ENCODE results near the gene KRTAP25-1. TPM values are rescaled to one million over a fixed set of nuclear protein-coding genes. Genes with fewer than 3 reads are reported as not detected.

Gene KRTAP25-1
- total and polyA plus RNA-seq, 2 of the 8 experiments (the other 6 are each of a cell fraction or from before 2014, with no cell fraction given): not detected

- 94% methylated on average over 2 of the region's 2 CpGs; no CpG with 5 or more reads in 1 of the 2 experiments for WGBS, 2 experiments (ENCODE audit: extremely low coverage in 1 of 2, insufficient coverage in 1 of 2, insufficient read length in 1 of 2, insufficient replicate concordance in 2 of 2, low coverage in 1 of 2, low lambda C conversion rate in 2 of 2, missing lambda C conversion rate in 1 of 2)
- Histone ChIP-seq H3K79me2 (ENCODE audit: control insufficient read depth in 1 of 2, insufficient read depth in 2 of 2, low read length in 2 of 2) (no peaks in the 10 kb centered on the region), H3K56ac (replicated peaks; ENCODE audit: insufficient read length, low read depth, low read length) (no peak overlapping the region), H3K27ac (ENCODE audit: low read depth, low read length) (no peak overlapping the region), H3K4me1 (replicated peaks in 1 of 4; ENCODE audit: control insufficient read depth in 3 of 4, insufficient read depth in 4 of 4, low read length in 3 of 4) (no peaks in the 10 kb centered on the region), H3K14ac (ENCODE audit: insufficient read length) (no peak overlapping the region), H2BK120ac (replicated peaks; ENCODE audit: low read depth, low read length) (no peak overlapping the region), H4K8ac (ENCODE audit: extremely low read depth, insufficient read depth, low read length) (no peak overlapping the region), H3K18ac (ENCODE audit: extremely low read depth, low read length) (no peak overlapping the region), H3K4me3 (ENCODE audit: extremely low read depth in 1 of 4, insufficient read depth in 2 of 4, low read depth in 3 of 4, low read length in 4 of 4) (no peak overlapping the region), H2AK5ac (ENCODE audit: low read depth, low read length) (no peak overlapping the region), H3K23ac (ENCODE audit: insufficient read length) (no peak overlapping the region), H3K23me2 (ENCODE audit: low read depth, low read length) (no peaks in the 10 kb centered on the region), H3K4me2 (ENCODE audit: insufficient read depth in 1 of 2, low read depth in 2 of 2, low read length in 2 of 2) (no peak overlapping the region), H3K4ac (replicated peaks; ENCODE audit: insufficient read length, low read depth, low read length) (no peak overlapping the region), H3K9me3 (ENCODE audit: insufficient read depth in 2 of 2, low read depth in 1 of 2, low read length in 1 of 2) (no peaks in the 10 kb centered on the region), H2BK5ac (ENCODE audit: low read depth, low read length) (no peak overlapping the region), H4K20me1 (replicated peaks in 1 of 2; ENCODE audit: control insufficient read depth in 1 of 2, insufficient read depth in 2 of 2, low read length in 2 of 2) (no peaks in the 10 kb centered on the region), H3K27me3 (replicated peaks in 1 of 4; ENCODE audit: control insufficient read depth in 3 of 4, extremely low read depth in 1 of 4, insufficient read depth in 3 of 4, low read length in 3 of 4) (no peaks in the 10 kb centered on the region), H4K5ac (ENCODE audit: insufficient read length, low read depth, low read length) (no peak overlapping the region), H2BK20ac (ENCODE audit: low read length) (no peak overlapping the region), H3K9ac (replicated peaks in 1 of 4; ENCODE audit: extremely low read depth in 1 of 4, low read depth in 3 of 4, low read length in 3 of 4) (no peak overlapping the region), H2AFZ (ENCODE audit: low read length) (no peak overlapping the region), H2BK12ac (ENCODE audit: low read depth, low read length) (no peak overlapping the region), H2BK15ac (ENCODE audit: low read length) (no peak overlapping the region), H3K79me1 (ENCODE audit: low read depth, low read length) (no peaks in the 10 kb centered on the region), H4K91ac (replicated peaks; ENCODE audit: insufficient read length, low read length) (no peak overlapping the region), H3K36me3 (ENCODE audit: control insufficient read depth in 2 of 4, insufficient read depth in 4 of 4, low read length in 3 of 4) (no peaks in the 10 kb centered on the region)
- ChIA-PET CTCF (ENCODE audit: partially characterized antibody) (interaction anchor here (1.8 kb wide), 1 partner anchor 127 kb away, joined by 7 read pairs; no protein-coding TSS in a partner anchor), POLR2A (ENCODE audit: partially characterized antibody) (no interaction called here)
- DNase-seq (ENCODE audit: low read depth in 1 of 2, low spot score in 2 of 2) (no peak), FAIRE-seq (no peak)
- TF ChIP-seq BRCA1 (IDR thresholded peaks at IDR 0.05; ENCODE audit: low read depth, low read length) (no peak), KDM5A (IDR thresholded peaks at IDR 0.05; ENCODE audit: low read length) (no peak), BACH1 (IDR thresholded peaks at IDR 0.05; ENCODE audit: low read length) (no peak), NANOG (IDR thresholded peaks at IDR 0.05; ENCODE audit: insufficient read depth, low read depth, low read length, poor library complexity, severe bottlenecking) (no peak), GTF2F1 (IDR thresholded peaks at IDR 0.05; ENCODE audit: borderline replicate concordance, low read depth, low read length) (no peak), CHD2 (IDR thresholded peaks at IDR 0.05; ENCODE audit: low read length) (no peak), FOSL1 (IDR thresholded peaks at IDR 0.05; ENCODE audit: insufficient read depth, low read depth, low read length) (no peak), POU5F1 (IDR thresholded peaks at IDR 0.05; ENCODE audit: low read depth, low read length) (no peak)
These were observed 47.3 kb upstream of the KRTAP25-1 start for GRCh38 chr21:30336596-30336995.
